NOMO-1 (cell line): ENCODE measurements around the gene INPP4A.
A peak's percentile ranks its signal among the peaks of the same experiment; 100 is the strongest.
"Not testable (repeated sequence)": the region's sequence is repeated elsewhere in the genome, so short reads cannot be mapped to it uniquely, and the experiment has no call there.

Source experiments
- DNase-seq, 2 experiments: peaks; one replicate each; lab custom pipeline; 2025; ENCODE audit not compliant: unreplicated experiment in 2 of 2; lab: John Stamatoyannopoulos, UW

Gene INPP4A

GRCh38 chr2:98573426-98573825 lies 128.8 kb downstream of the INPP4A start:
- DNase-seq: no peak

GRCh38 chr2:98576666-98577312 lies 132.1 kb downstream of the INPP4A start:
- no peak for DNase-seq

- DNase-seq: no peak
Measured at GRCh38 chr2:98577313-98577712, 132.7 kb downstream of the INPP4A start.

GRCh38 chr2:98578231-98578630 lies 133.6 kb downstream of the INPP4A start:
- no peak for DNase-seq

- no peak for DNase-seq
Measured at GRCh38 chr2:98579926-98580325, 135.3 kb downstream of the INPP4A start.

GRCh38 chr2:98580656-98581284 lies 136.1 kb downstream of the INPP4A start:
- DNase-seq: no peak

GRCh38 chr2:98582523-98582922 lies 137.9 kb downstream of the INPP4A start:
- no peak for DNase-seq

- DNase-seq: no peak
Measured at GRCh38 chr2:98583276-98583675, 138.6 kb downstream of the INPP4A start.

- DNase-seq: no peak
Measured at GRCh38 chr2:98583816-98584618, 139.4 kb downstream of the INPP4A start.

- DNase-seq: no peak
Measured at GRCh38 chr2:98585386-98585785, 140.7 kb downstream of the INPP4A start.

- no peak for DNase-seq
Measured at GRCh38 chr2:98586551-98587140, 142.0 kb downstream of the INPP4A start.

GRCh38 chr2:98588880-98589431 lies 144.3 kb downstream of the INPP4A start:
- DNase-seq: no peak

- no peak for DNase-seq
Measured at GRCh38 chr2:98589489-98589888, 144.8 kb downstream of the INPP4A start.

GRCh38 chr2:98592565-98592964 lies 147.9 kb downstream of the INPP4A start:
- no peak for DNase-seq

GRCh38 chr2:98594665-98595064 lies 150.0 kb downstream of the INPP4A start:
- DNase-seq: not testable (repeated sequence)

- DNase-seq: peak in 1 of 2 experiments; percentile 8
Measured at GRCh38 chr2:98598781-98599428, 154.2 kb downstream of the INPP4A start.

GRCh38 chr2:98601532-98602132 lies 157.0 kb downstream of the INPP4A start:
- peak in 1 of 2 experiments; percentile 3 for DNase-seq

- DNase-seq: no peak
Measured at GRCh38 chr2:98604547-98604946, 159.9 kb downstream of the INPP4A start.

- DNase-seq: no peak
Measured at GRCh38 chr2:98605076-98605475, 160.4 kb downstream of the INPP4A start.

GRCh38 chr2:98606431-98606830 lies 161.8 kb downstream of the INPP4A start:
- DNase-seq: no peak
